GM12891 (cell line): ENCODE results near the gene CCSER1.

Experiments used
- POLR2A ChIP-seq: IDR thresholded peaks from 2 replicates; pipeline ENCODE4 v1.6.1; 2011; ENCODE audit warnings: low read depth, low read length, control low read depth
- POLR2AphosphoS5 ChIP-seq: IDR thresholded peaks from 2 replicates; pipeline ENCODE4 v1.6.1; 2011; ENCODE audit warnings: low read depth, low read length, control low read depth
- POU2F2 ChIP-seq: IDR thresholded peaks from 2 replicates; pipeline ENCODE4 v1.6.1; 2011; ENCODE audit warnings: low read depth, mild to moderate bottlenecking, control low read depth, low read length, moderate library complexity
- SPI1 ChIP-seq: IDR thresholded peaks from 2 replicates; pipeline ENCODE4 v1.6.1; 2011; ENCODE audit warnings: low read depth, low read length, control low read depth
- TAF1 ChIP-seq: IDR thresholded peaks from 2 replicates; pipeline ENCODE4 v1.6.1; 2011; ENCODE audit warnings: low read depth, low read length, control low read depth

- no peak for TF ChIP-seq POLR2AphosphoS5
- TF ChIP-seq TAF1, result no peak
- TF ChIP-seq POLR2A, result no peak
- TF ChIP-seq POU2F2, result no peak
- TF ChIP-seq SPI1, result no peak
Measured at GRCh38 chr4:91330555-91331137, 1203.5 kb downstream of the CCSER1 start.
